Posterior cingulate gyrus (tissue), 11 donors: ENCODE data around the gene NELFCD.

ENCODE experiments used
- DNase-seq, 10 donors: peaks; one replicate each; pipeline versions ENCODE4 v3.0.0 to v3.0.0-alpha.2; 2020 to 2021; ENCODE audit warnings: mixed read lengths in 3 of 10
- intact Hi-C: fragments of 100-400 bp; cut with DNase I; formaldehyde crosslinking; loops from one replicate; pipeline ENCODE4 v1.15.1; 2023

NELFCD gene

DNA sequence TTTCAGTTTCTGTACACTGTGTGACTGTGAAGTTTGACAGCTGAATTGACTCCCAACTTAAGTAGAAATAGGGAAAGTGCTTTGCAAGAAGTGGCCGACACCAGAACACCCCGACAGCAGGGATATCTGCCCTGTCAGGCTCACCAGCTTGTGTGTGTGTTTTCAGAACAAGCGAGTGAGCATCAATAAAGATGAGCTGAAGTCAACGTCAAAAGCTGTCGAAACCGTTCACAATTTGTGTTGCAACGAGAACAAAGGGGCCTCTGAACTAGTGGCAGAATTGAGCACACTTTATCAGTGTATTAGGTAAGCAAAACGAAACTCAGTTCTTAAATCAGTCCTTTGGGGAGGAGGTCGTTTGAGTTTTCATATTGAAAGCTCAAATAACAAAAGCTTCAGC lies 10.7 kb downstream of the NELFCD start:
- DNase-seq: peak in 1 of 10 donors; percentile 57
- intact Hi-C loops: no loop called here

DNA sequence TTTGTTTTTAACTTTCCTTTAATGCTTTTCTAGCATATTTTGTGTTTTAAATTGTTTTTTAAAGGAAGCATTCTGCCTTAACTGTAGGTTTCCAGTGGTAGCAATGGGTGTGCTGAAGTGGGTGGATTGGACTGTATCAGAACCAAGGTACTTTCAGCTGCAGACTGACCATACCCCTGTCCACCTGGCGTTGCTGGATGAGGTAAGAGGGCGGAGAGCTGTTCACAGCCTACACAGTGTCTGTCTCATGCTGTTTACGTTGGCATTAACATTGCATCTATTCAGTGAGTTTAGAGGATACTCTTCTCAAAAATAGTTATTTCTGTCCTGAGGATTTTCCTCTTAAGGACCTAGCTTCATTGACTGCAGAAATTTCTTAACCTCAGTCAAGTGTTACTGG lies 11.9 kb downstream of the NELFCD start:
- DNase-seq: no peak
- intact Hi-C loops: no loop called here

DNA sequence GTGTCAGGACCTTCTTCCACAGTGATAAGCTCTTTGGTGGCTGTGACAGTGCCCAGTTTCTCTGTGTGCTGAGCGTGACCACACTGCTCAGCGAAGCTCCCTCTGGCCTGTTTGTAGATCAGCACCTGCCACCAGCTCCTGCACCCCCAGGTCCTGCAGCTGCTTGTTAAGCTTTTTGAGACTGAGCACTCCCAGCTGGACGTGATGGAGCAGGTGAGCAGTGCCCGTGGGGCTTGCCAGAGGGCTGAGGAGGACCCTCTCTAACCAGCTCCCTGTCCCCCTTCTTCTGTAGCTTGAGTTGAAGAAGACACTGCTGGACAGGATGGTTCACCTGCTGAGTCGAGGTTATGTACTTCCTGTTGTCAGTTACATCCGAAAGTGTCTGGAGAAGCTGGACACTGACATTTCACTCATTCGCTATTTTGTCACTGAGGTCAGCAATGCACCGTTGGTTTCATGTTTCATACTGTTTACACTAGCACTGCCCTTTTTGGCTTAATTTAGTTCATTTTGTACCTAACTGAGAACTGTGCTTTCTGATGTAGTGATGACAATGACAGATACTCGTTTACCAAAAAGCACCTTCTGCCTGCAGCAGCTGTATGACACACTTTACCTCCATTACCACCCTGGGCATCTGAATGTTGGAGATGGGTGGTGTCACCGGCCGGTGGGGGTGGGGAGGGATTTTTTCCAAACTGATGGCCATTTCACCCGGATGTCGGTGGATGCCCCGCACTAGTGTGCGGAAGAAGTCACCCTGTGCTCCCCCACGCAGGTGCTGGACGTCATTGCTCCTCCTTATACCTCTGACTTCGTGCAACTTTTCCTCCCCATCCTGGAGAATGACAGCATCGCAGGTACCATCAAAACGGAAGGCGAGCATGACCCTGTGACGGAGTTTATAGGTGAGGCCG lies 12.5 kb downstream of the NELFCD start:
- intact Hi-C loops: no loop called here
- DNase-seq: peak in 1 of 10 donors; percentile 70

DNA sequence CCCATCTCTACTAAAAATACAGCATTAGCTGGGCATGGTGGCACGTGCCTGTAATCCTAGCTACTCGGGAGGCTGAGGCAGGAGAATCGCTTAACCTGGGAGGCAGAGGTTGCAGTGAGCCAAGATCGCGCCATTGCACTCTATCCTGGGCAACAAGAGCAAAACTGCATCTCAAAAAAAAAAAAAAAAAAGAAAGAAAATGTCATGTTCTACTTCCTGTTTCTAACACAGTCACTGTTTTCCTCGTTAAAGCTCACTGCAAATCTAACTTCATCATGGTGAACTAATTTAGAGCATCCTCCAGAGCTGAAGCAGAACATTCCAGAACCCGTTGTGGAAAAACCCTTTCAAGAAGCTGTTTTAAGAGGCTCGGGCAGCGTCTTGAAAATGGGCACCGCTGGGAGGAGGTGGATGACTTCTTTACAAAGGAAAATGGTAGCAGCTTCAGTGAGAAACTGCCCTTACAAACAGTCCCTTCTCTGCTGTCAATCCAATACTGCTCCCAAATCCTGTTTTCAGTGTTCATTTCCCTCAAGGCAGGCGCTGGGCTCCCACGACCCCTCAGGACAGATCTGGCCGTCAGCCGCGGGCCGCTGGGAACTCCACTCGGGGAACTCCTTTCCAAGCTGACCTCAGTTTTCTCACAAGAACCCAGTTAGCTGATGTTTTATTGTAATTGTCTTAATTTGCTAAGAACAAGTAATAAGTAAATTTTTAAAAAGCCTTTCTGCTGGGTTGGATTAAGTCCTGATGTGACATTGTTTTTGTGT lies 13.5 kb downstream of the NELFCD start:
- intact Hi-C loops: no loop called here
- peak in 2 of 10 donors; percentile 45 to 61 for DNase-seq

DNA sequence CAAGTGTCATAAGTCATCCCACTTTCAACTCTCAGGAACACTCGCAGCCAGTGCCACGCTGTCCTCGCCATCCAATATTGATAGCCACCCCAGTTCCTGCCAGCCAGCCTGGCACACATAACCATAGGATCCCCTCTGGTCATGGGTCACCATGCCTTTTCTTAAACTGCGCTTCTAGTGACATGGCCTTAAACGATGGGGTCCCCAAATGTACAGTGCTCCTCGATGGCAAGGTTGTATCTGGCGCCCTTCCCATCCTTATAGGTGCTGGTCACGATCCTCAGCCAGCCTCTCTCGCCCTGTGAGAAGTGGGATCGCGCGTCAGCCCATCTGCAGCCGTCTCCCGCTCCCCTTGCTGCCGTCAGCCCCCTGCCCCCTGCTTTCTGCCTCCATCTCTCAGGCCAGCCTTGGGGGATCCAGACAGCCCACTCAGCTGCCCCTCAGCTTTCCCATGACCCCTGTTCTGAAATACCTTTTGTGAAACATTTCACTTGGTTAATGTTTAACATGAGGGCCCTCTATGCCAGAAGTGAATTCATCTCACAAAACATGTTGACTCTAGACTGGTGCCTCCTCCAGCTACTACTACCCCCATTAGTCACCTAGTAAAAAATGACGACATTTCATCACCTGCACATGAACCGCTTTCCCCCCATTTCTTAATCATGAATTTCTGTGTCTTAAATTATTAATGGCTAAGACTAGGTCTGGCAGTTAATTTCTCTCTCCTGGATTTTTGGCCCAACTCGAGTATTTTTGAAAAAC lies 14.6 kb downstream of the NELFCD start:
- DNase-seq: peak in 2 of 10 donors; percentile 15 to 77
- intact Hi-C loops: no loop called here

DNA sequence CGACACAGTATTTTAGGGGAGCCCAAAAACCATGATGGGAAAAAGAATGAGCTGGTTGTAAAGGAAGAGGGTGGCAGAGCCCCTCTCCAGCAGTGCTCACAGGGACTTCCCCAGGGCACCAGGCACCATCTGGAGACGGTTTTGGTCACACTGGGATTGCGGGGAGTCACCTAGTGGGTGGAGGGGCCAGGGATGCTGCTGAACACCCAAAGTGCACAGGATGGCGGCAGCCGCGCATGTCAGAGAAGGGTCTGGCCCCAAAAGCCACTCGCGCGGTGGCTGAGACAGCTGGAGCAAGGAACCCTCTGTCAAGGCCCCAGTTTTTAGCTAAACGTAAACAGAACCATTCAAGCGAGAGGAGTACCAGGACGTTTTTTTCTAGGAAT lies 15.2 kb downstream of the NELFCD start:
- intact Hi-C loops: no loop called here

DNA sequence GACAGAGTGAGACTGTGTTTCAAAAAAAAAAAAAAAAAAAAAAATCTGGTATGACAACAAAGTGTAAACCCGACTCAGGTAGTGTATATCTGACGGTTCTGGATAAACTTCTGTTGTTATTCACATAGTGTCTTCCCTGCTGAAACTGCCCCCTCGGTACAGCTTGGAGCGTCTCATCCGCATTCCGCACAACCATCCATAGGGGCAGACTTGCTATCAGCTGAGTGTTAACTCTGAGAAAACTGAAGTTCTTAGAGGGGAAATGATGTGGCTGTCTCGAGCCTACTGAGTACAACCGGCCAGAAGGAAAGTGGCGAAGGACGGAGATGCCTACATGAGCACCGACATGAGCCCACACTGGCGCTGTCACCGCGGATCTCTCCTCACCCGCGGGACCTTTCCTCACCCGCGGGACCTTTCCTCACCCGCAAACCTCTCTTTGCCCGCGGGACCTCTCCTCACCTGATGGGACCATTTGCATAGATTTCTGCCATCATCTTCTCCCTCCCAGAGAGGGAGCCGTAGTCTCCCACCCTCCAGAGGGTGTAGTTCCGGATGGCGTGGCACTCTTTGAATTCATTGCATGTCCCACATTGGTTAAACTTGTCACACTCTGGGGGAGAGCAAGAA lies 16.2 kb downstream of the NELFCD start:
- intact Hi-C loops: no loop called here
- DNase-seq: peak in 2 of 10 donors; percentile 16 to 64

More for the DNA sequence above, 15.2 kb downstream of the NELFCD start:
- peak in 2 of 10 donors; percentile 30 to 68 for DNase-seq

DNA sequence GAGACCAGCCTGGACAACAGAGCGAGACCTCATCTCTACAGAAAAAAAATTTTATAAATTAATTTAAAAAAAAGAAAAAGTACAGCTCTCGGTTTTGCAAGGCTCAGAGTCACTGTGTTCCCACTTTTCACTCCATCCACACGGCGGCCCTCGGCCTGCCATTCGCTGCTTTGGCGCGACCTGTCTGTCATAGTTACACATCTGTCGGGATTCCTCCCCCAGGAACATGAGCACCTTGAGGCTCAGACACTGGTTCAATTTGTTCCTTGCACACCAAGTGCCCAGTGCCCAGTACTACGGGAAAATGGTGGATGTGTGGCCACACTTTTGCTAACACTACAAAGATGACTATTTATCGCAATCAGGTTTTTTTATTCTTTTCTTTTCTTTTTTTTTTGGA lies 17.6 kb downstream of the NELFCD start:
- intact Hi-C loops: no loop called here

DNA sequence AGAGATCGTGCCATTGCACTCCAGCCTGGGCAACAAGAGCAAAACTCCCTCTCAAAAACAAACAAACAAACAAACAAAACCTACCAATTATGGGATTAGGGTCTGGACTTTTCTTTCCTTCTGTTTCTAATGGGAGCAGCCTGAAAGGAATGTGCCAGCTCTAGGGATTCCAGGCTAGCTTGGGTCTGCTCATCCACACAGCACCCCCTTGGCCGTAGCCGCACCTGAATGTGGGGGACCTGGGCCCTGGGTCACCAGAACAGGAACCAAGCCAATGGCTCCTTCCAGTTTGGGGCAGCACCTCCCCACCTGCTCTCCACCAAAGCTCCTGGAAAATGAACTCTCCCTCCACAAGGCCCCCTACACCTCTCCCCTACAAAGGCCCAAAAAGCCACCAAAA lies 19.3 kb downstream of the NELFCD start:
- intact Hi-C loops: no loop called here
- peak in 1 of 10 donors; percentile 6 for DNase-seq

More for the DNA sequence above, 17.6 kb downstream of the NELFCD start:
- DNase-seq: peak in 2 of 10 donors; percentile 40 to 83

DNA sequence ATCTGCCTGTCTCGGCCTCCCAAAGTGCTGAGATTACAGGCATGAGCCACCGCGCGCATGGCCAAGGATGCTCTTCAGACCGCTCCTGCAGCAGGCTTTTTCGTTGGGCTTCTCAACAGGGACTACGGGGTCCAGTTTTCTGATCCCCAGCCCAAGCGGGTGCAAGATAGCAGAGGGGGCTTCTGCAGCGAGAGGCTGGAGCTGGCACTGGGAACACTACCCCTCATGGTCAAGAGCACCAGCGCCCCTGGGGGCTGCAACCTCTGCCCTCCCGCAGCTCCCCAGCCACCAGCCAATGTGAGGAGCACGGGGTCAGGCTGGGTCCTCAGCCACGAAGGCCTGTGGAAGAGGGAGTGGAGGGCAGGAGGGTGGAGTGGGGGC lies 20.0 kb downstream of the NELFCD start:
- peak in 2 of 10 donors; percentile 54 to 75 for DNase-seq
- intact Hi-C loops: no loop called here

DNA sequence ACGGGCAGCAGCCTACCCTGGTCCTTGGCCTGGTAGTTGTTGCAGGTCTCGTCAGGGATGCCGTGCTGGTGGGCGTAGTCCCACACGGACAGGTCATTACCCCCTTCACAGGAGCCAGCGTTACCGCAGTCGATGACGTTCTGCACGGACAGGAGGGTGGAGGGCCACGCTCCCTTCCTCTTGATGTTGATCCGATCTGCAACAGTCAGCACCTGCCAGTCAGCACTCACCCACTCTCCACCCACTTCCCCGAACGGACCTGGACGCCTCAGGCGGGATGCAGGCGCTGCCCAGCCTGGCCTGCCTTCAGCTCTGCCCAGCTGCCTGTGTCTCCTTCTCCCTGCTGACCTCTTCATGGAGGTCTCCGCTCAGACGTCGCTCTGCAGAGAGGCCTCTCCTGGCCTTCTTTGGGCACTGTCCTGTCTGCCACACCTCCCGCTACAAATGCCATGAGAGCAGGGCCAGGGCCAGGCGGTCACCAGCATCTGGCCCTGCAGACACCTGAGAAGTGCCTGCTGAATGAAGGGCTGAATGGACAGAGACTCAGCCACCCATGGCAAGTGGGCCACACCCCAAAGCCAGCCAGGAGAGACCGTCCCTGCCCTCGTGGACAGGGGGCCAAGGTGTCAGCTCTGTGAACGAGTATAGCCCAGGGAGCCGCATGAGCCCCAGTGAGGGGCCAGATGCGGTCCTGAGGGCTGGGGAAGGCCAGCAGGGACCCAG lies 20.6 kb downstream of the NELFCD start:
- DNase-seq: peak in 3 of 10 donors; percentile 62 to 72 (median 67)
- intact Hi-C loops: no loop called here

DNA sequence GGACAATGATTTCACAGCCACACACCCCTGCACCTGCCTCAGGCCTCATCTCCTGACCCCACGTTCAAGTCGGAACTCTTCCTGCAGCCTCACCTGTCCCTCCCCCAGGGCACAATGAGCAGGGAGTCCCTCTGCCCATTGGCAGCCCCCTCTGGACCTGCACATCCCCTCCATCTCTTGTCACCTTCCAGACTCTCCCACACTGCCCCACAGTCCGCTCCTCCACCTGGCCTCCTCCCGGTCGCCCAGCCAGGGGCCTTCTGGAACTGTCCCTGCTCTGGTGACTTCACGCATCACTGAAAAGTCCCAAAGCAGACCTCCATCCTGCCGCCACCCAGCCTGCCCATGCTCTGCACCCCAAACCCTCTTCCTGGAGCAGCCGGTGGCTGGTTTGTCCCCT lies 21.3 kb downstream of the NELFCD start:
- DNase-seq: peak in 2 of 10 donors; percentile 59 to 76
- intact Hi-C loops: no loop called here

DNA sequence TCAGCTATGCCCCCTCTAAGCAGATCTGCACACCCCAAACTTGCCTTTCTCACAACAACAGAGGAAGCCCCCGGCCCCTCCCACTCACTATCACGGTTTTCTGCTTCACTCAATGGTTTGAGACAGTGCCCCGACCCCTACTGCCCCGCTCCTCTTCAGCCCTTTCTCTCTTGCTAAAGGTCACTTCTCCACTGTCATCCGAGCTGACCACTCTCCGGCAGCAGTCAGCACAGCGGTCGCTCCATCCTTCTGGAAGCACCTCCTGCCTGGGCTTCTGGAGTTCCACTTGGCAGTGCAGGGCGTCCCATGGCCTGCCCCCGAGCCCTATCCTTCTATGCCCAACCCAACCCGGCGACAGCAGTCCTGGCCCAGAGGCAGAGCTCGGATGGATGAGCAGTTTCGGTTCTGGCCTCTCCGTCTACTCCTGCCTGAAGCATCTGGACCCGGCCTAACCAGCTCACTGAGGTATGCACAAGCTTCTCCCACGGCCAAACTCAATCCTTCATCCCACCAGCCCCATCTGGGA lies 21.9 kb downstream of the NELFCD start:
- intact Hi-C loops: no loop called here
- DNase-seq: peak in 2 of 10 donors; percentile 52 to 74

DNA sequence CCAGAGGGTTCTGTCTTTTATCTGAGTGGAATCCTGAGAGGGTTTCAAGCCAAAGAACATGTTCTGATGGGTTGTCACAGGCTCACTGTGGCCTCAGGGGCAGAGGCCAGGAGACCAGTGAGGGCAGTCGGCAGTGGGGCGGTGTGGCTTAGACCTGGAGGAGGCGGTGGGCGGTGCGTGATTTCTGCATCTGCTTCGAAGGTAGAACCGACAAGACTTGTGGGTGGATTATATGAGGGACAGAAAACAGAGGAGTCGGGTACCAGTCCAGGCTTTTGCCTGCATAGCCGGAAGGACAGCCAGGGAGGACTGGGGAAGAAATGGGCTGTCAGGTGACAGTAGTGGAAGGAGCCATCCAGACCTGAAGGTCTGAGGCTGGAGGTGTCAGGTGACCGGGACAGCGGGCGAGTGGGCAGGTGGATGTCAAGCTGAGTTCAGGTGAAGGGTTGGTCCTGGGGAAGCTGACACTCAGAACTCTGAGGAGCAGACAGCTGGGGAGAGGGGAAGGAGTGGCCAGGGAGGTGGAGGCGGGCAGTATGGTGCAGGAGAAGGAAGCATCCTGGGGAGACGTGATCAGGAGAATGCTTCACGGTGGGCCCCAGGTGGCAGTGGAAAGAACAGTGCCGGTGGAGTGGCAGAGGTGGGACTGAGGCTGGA lies 22.9 kb downstream of the NELFCD start:
- intact Hi-C loops: no loop called here
- peak in 2 of 10 donors; percentile 70 to 82 for DNase-seq

DNA sequence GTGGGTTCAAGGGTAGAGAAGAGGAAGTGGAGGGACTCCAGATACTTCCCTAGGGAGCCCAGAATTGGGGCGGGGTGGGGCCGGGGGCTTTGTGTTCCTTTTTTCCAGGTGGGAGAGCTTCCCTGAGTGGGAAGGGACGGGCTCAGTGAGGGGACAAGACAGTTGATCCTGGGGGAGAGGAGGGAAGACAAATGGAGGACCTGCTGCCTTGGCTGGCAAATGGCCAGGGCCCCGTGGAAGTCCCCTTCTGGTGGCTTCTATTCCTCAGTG lies 23.4 kb downstream of the NELFCD start:
- peak in 2 of 10 donors; percentile 36 to 56 for DNase-seq
- intact Hi-C loops: no loop called here

DNA sequence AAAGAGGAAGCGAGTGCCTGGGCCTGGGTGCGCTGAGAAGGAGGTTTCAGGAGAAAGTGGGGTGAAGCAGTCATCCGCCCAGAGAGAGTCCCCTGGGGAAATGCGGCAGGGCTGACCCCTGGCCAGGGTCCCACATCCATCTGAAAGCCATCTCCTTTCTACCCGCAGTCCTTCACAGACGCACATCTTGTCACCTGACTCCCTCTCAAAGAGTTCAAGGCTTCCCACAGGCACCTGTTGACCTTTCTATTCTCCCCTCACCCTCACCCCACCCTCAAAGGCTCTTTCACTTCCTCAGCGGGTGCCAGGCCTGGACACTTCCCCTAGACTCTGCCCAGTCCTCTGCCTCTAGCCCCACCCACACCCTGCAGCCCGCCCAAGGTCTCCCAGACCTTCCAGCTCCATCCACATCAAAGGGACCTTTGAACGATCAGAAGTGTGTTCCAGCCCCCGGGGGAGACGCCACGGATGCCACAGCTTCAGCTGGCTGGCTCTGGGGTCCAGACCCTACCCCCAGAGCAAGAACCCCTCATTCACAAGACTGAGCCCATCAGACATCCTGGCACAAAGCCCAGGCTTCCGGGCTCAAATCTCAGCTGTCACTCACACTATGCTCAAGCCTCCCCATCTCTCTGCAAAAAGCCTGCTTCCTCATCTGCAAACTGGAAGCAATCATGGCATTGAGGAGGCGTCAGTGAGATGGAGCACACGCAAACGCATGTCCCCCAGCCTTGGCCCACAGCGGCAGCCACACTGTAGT lies 23.9 kb downstream of the NELFCD start:
- DNase-seq: peak in 1 of 10 donors; percentile 85
- intact Hi-C loops: no loop called here

DNA sequence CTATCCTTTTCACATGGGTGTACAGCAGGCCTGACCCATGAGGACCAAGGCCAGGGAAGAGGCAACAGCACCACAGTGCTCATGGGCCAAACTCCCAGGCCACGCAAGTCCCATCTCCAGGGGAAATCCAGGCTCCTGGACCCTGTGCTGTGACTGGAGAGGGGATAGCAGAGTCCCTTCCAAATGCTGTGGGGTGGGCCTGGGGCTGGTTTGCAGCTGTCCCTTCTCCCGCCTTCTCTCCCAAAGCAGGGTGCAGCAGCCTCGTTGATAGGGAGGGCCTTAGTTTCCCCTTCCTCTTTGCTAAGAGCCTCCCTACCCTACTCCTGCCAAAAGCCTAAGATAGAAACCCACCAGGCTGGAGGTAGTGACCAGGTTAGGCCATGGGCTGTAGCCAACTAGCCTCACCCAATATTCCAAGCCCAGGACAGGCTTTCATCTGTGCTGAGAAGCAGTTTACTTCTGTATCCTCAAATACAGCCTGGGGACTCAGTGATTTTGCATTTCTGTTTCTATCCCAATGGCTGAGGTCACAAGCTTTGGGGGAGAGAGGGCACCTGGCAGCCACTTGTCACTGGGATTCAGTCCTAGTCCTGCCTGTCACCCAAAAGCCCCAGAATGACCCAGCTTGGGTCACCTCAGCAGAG lies 24.6 kb downstream of the NELFCD start:
- peak in 1 of 10 donors; percentile 55 for DNase-seq
- intact Hi-C loops: no loop called here
